Measurements from ENCODE around the gene RNF212.
"Not testable (repeated sequence)": the region's sequence is repeated elsewhere in the genome, so short reads cannot be mapped to it uniquely, and the experiment has no call there.

Gene RNF212

GRCh38 chr4:1060121-1060520 is 53.2 kb downstream of the RNF212 start:
- no peak overlapping the region for H3K4me3 ChIP-seq (ENCODE audit: low read length)
- TF ChIP-seq, protein P1, sequence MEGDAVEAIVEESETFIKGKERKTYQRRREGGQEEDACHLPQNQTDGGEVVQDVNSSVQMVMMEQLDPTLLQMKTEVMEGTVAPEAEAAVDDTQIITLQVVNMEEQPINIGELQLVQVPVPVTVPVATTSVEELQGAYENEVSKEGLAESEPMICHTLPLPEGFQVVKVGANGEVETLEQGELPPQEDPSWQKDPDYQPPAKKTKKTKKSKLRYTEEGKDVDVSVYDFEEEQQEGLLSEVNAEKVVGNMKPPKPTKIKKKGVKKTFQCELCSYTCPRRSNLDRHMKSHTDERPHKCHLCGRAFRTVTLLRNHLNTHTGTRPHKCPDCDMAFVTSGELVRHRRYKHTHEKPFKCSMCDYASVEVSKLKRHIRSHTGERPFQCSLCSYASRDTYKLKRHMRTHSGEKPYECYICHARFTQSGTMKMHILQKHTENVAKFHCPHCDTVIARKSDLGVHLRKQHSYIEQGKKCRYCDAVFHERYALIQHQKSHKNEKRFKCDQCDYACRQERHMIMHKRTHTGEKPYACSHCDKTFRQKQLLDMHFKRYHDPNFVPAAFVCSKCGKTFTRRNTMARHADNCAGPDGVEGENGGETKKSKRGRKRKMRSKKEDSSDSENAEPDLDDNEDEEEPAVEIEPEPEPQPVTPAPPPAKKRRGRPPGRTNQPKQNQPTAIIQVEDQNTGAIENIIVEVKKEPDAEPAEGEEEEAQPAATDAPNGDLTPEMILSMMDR (IDR thresholded peaks at IDR 0.05; ENCODE audit: insufficient read depth, low read depth, low read length, missing control alignments), result no peak
- no peak for DNase-seq (ENCODE audit: low read depth)

DNA sequence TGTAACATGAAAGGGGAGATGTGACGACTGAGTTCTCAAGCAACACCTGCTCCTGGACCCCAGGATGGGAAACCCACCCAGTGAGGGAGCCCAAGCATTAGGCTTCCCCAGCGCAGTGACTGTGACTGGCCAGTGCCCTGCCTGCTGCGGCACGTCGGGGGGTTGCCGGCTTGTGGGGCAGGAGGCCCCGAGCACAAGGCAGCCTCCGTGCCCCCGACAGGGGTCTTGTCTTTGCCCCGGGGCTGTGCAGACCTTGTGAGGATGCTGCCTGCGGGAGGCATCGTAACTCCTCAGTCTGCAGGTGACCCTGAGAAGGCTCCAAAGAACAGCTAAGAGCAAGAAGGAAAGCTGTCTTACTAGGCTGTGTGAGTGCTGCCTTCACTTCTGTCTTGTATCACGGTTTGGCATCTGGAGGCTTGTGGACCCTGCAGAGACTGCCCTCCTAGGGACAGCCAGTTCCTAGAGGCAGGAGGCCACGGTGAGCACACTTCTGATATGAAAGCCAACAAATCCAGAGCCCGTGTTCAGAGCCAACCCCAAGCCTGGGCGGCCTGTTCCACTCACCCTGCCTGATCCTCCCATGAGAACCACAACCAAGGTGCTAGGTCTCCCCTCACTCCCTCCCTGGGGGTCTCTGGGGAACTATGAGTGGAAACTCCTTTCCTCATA is 54.2 kb downstream of the RNF212 start:
- DNase-seq (ENCODE audit: low read depth), result no peak
- H3K4me3 ChIP-seq (ENCODE audit: low read length), result no peak overlapping the region
- TF ChIP-seq, protein P1 (IDR thresholded peaks at IDR 0.05; ENCODE audit: insufficient read depth, low read depth, low read length, missing control alignments), result no peak

- TF ChIP-seq, protein P1 (IDR thresholded peaks at IDR 0.05; ENCODE audit: insufficient read depth, low read depth, low read length, missing control alignments), result no peak
- DNase-seq (ENCODE audit: low read depth), result peak; percentile 35
- H3K4me3 ChIP-seq (ENCODE audit: low read length), result no peak overlapping the region
These were observed 55.0 kb downstream of the RNF212 start for GRCh38 chr4:1058198-1058996.

GRCh38 chr4:1057403-1057745 is 56.0 kb downstream of the RNF212 start:
- TF ChIP-seq, protein P1 (IDR thresholded peaks at IDR 0.05; ENCODE audit: insufficient read depth, low read depth, low read length, missing control alignments), result no peak
- DNase-seq (ENCODE audit: low read depth), result no peak
- no peak overlapping the region for H3K4me3 ChIP-seq (ENCODE audit: low read length)

- TF ChIP-seq, protein P1 (IDR thresholded peaks at IDR 0.05; ENCODE audit: insufficient read depth, low read depth, low read length, missing control alignments), result no peak
- no peak overlapping the region for H3K4me3 ChIP-seq (ENCODE audit: low read length)
- DNase-seq (ENCODE audit: low read depth), result no peak
These were observed 56.5 kb downstream of the RNF212 start for GRCh38 chr4:1056671-1057402.

- H3K4me3 ChIP-seq (ENCODE audit: low read length), result no peak overlapping the region
- DNase-seq (ENCODE audit: low read depth), result peak; percentile 49
- TF ChIP-seq, protein P1 (IDR thresholded peaks at IDR 0.05; ENCODE audit: insufficient read depth, low read depth, low read length, missing control alignments), result no peak
These were observed 57.4 kb downstream of the RNF212 start for GRCh38 chr4:1055721-1056590.

GRCh38 chr4:1055243-1055701 is 58.1 kb downstream of the RNF212 start:
- H3K4me3 ChIP-seq (ENCODE audit: low read length); DNase-seq (ENCODE audit: low read depth): not testable (repeated sequence)

GRCh38 chr4:1054696-1055242 is 58.6 kb downstream of the RNF212 start:
- DNase-seq (ENCODE audit: low read depth); H3K4me3 ChIP-seq (ENCODE audit: low read length): not testable (repeated sequence)

DNA sequence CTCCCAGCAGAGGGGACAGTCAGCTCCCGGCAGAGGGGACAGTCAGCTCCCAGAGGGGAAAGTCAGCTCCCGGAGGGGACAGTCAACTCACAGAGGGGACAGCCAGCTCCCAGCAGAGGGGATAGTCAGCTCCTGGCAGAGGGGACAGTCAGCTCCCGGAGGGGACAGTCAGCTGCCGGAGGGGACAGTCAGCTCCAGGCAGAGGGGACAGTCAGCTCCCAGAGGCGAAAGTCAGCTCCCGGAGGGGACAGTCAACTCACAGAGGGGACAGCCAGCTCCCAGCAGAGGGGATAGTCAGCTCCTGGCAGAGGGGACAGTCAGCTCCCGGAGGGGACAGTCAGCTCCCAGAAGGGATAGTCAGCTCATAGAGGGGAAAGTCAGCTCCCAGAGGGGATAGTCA is 59.5 kb downstream of the RNF212 start:
- not testable (repeated sequence) for H3K4me3 ChIP-seq (ENCODE audit: low read length); DNase-seq (ENCODE audit: low read depth)
